Measurements from ENCODE around the gene CNN2. TPM values are rescaled to one million over a fixed set of nuclear protein-coding genes. Genes with fewer than 3 reads are reported as not detected.

CNN2 gene
- total and polyA plus RNA-seq, 2 of the 13 experiments (the other 11 are each of a cell fraction or from before 2014, with no cell fraction given), result 63.6 to 70.0 TPM

- TF ChIP-seq TFAP4 (IDR thresholded peaks at IDR 0.05; ENCODE audit: borderline replicate concordance, low read depth) (no peak), HMGXB4 (CRISPR knock-in tag; IDR thresholded peaks at IDR 0.05; ENCODE audit: borderline replicate concordance in 1 of 2, low read depth in 1 of 2) (no peak), ZMYM3 (CRISPR knock-in tag; IDR thresholded peaks at IDR 0.05) (no peak), RFXANK (CRISPR knock-in tag; IDR thresholded peaks at IDR 0.05) (no peak), KDM6A (CRISPR knock-in tag; IDR thresholded peaks at IDR 0.05; ENCODE audit: low read depth) (no peak), SP5 (CRISPR knock-in tag; IDR thresholded peaks at IDR 0.05; ENCODE audit: borderline replicate concordance, low read depth) (0 out of 2 replicates have a peak, but pooled peaks have one; percentile 58), STAG1 (CRISPR knock-in tag; IDR thresholded peaks at IDR 0.05) (peak; percentile 22; the same call in 1 of the 2 replicates), ZNF784 (CRISPR knock-in tag; IDR thresholded peaks at IDR 0.05; ENCODE audit: borderline replicate concordance) (no peak), SOX6 (IDR thresholded peaks at IDR 0.05) (no peak), SOX6 (CRISPR knock-in tag; IDR thresholded peaks at IDR 0.05) (no peak), STAT5B (CRISPR knock-in tag; IDR thresholded peaks at IDR 0.05) (no peak), ARNTL (CRISPR knock-in tag; IDR thresholded peaks at IDR 0.05) (no peak), DZIP1 (CRISPR knock-in tag; IDR thresholded peaks at IDR 0.05) (no peak), ZFAT (CRISPR knock-in tag; conservative IDR thresholded peaks at IDR 0.05) (no peak), MAF1 (CRISPR knock-in tag; IDR thresholded peaks at IDR 0.05; ENCODE audit: borderline replicate concordance) (no peak), NR1H2 (CRISPR knock-in tag; IDR thresholded peaks at IDR 0.05; ENCODE audit: borderline replicate concordance, low read depth) (no peak), THAP8 (CRISPR knock-in tag; IDR thresholded peaks at IDR 0.05; ENCODE audit: borderline replicate concordance) (no peak), MYNN (CRISPR knock-in tag; IDR thresholded peaks at IDR 0.05; ENCODE audit: low read depth) (no peak), CTCF (CRISPR knock-in tag; IDR thresholded peaks at IDR 0.05) (peak; percentile 48), CHD4 (IDR thresholded peaks at IDR 0.05; ENCODE audit: borderline replicate concordance, low read length) (no peak)
Observed at GRCh38 chr19:1035998-1036621, 9.7 kb downstream of the CNN2 start (continued).

Data from HepG2 (cell line).